Central memory CD8-positive, alpha-beta T cell (primary cell): ENCODE results near the gene ARID1B.
A peak's percentile ranks its signal among the peaks of the same experiment; 100 is the strongest.

Experiments
- ATAC-seq: fragments of 150-1000 bp; cut with Tn5 transposase; replicated peaks from 2 replicates; pipeline ENCODE4 v1.10.0; 2022; ENCODE audit warnings: mild to moderate bottlenecking, moderate FRiP score, moderate number of reproducible peaks; ENCODE audit not compliant: poor library complexity, severe bottlenecking; ENCODE audit errors: extremely low read depth
- DNase-seq, 2 donors: peaks; one replicate each; pipeline ENCODE4 v3.0.0; 2021; ENCODE audit warnings: low spot score in 2 of 2
- H3K27ac Mint-ChIP-seq: one replicate; pipeline ENCODE4 v1.8.0; 2022; ENCODE audit warnings: low read depth, mild to moderate bottlenecking, moderate library complexity, mixed read lengths
- H3K27me3 Mint-ChIP-seq: one replicate; pipeline ENCODE4 v1.8.0; 2022; ENCODE audit warnings: mixed read lengths
- H3K36me3 Mint-ChIP-seq: one replicate; pipeline ENCODE4 v1.8.0; 2022; ENCODE audit warnings: mild to moderate bottlenecking, moderate library complexity, mixed read lengths; ENCODE audit not compliant: insufficient read depth
- H3K4me1 Mint-ChIP-seq: one replicate; pipeline ENCODE4 v1.8.0; 2022; ENCODE audit warnings: mixed read lengths
- H3K4me3 Mint-ChIP-seq: one replicate; pipeline ENCODE4 v1.8.0; 2022; ENCODE audit warnings: mild to moderate bottlenecking, moderate library complexity, mixed read lengths
- H3K9me3 Mint-ChIP-seq: one replicate; pipeline ENCODE4 v1.8.0; 2022; ENCODE audit warnings: mixed read lengths

The ARID1B gene

DNA sequence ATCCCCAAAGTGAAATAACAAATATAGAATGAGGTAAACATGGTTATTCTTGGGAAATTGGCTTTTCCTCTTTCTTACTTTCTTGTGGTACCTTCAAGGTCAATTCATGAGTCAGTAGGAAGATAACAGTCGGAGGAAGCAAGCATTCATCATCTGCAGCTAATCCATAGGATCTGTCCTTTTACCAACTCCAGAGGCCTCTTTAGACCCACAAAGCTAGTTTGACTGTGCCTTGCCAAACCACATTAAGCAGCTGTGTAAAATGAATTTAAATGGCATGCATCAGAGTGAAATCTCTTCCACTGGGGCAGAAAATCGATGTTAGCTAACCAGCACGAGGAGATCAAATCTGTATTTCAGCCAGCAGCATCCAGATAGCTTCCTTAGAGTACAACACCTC is 374.8 kb downstream of the ARID1B start:
- H3K4me1 Mint-ChIP-seq, result peaks cover 6% of the 10 kb centered on the region
- ATAC-seq (no peak), DNase-seq (no peak)
- H3K36me3 Mint-ChIP-seq, result peaks cover 30% of the 10 kb centered on the region
- no peak overlapping the region for H3K4me3 Mint-ChIP-seq
- no peaks in the 10 kb centered on the region for H3K27me3 Mint-ChIP-seq
- no peaks in the 10 kb centered on the region for H3K9me3 Mint-ChIP-seq
- H3K27ac Mint-ChIP-seq, result no peak overlapping the region

DNA sequence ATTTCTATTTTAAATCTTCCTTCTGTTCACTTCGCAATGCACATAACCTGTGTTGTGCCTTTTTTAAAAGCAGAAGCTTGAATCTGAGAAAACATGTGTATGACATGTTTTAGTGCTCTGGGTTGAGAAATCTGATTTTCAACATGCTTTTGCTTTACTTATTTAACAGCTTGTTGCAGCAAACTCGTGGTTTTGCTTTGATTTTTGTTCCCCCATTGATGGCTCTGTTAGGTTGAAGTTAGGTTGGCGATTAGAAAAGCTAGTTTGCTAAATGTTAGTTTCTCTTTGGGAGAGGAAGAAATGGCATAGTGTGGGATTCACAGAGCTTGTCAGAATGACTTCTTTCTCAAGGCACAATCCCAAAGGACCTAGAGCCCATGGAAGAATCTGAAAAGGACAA is 375.4 kb downstream of the ARID1B start:
- Mint-ChIP-seq H3K27ac (no peak overlapping the region), H3K27me3 (no peaks in the 10 kb centered on the region), H3K36me3 (peaks cover 32% of the 10 kb centered on the region), H3K9me3 (no peaks in the 10 kb centered on the region), H3K4me3 (no peak overlapping the region), H3K4me1 (peaks cover 5% of the 10 kb centered on the region)
- DNase-seq (no peak), ATAC-seq (no peak)

GRCh38 chr6:157155804-157156203 is 378.6 kb downstream of the ARID1B start:
- no peaks in the 10 kb centered on the region for H3K27me3 Mint-ChIP-seq
- peaks cover 22% of the 10 kb centered on the region for H3K36me3 Mint-ChIP-seq
- no peak overlapping the region for H3K4me3 Mint-ChIP-seq
- H3K9me3 Mint-ChIP-seq, result no peaks in the 10 kb centered on the region
- no peak overlapping the region for H3K27ac Mint-ChIP-seq
- peaks cover 5% of the 10 kb centered on the region for H3K4me1 Mint-ChIP-seq
- ATAC-seq (no peak), DNase-seq (no peak)

DNA sequence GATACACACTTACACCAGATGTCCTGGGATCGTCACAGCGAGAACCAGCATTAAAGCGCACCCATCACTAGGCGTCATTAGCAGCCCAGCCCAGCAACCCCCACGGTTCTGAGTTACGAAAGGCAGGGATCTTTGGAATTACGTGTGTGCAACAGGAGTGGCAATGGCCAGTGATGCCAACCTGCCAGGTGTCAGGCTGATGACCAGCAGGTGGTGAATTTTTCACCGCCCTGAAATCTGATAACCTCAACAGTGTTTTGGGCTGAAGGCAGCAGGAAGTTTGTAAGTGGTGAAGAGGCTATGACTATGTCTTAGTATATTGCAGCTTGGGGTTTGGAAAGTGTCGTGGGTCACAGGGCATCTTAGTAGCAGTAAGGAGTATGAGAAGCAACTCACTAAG is 380.1 kb downstream of the ARID1B start:
- ATAC-seq (no peak), DNase-seq (no peak)
- Mint-ChIP-seq H3K27ac (no peak overlapping the region), H3K36me3 (peaks cover 16% of the 10 kb centered on the region), H3K4me1 (no peaks in the 10 kb centered on the region), H3K27me3 (no peaks in the 10 kb centered on the region), H3K9me3 (no peaks in the 10 kb centered on the region), H3K4me3 (no peak overlapping the region)

DNA sequence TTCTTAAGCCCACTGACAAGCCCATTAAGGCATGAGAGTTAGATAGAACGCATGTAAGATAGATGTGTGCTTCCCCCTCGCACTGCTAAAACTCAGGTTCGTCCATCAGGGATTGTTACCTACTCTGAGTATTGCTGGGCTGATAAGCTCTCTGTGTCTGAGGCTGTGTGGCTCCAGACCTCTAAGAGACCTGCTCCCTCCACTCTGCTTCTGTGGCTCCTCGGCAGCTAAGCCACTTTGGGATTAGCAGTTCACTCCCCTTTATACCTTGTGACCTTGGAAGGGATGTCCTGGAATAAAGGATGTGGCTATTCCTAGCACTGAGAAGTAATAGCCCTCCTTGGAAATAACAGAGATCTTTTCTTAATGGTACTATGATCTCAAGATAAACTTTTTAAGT is 381.3 kb downstream of the ARID1B start:
- Mint-ChIP-seq H3K4me1 (peaks cover 1% of the 10 kb centered on the region), H3K9me3 (no peaks in the 10 kb centered on the region), H3K27me3 (no peaks in the 10 kb centered on the region), H3K27ac (no peak overlapping the region), H3K36me3 (peaks cover 16% of the 10 kb centered on the region), H3K4me3 (no peak overlapping the region)
- ATAC-seq (no peak), DNase-seq (no peak)

- Mint-ChIP-seq H3K27me3 (no peaks in the 10 kb centered on the region), H3K9me3 (no peaks in the 10 kb centered on the region), H3K4me1 (peaks cover 5% of the 10 kb centered on the region), H3K27ac (no peak overlapping the region), H3K36me3 (peaks cover 15% of the 10 kb centered on the region), H3K4me3 (no peak overlapping the region)
- DNase-seq (no peak), ATAC-seq (no peak)
Measured at GRCh38 chr6:157158897-157159296, 381.7 kb downstream of the ARID1B start.

DNA sequence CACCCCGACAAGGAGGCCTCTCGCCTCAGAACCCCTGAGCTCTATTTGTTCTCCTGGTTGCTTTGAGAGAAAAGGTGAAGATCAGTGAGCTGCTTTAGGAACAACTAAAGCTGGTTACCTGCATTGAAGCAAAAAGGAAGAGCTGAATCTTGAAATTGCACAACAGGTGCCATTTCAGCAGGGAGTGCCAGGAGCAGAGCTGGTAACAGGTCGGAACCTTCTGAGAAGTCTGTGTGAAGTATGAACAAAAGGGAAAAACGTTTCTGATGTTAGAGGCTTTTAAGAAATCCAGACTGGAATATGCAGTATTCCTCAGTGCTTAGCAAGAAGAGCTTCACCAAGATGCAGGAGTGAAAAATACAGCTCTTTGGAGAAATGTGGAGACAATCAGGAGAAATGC is 382.2 kb downstream of the ARID1B start:
- no peak for ATAC-seq
- Mint-ChIP-seq H3K4me3 (no peak overlapping the region), H3K9me3 (no peaks in the 10 kb centered on the region), H3K27me3 (no peaks in the 10 kb centered on the region), H3K36me3 (peaks cover 12% of the 10 kb centered on the region), H3K27ac (no peak overlapping the region), H3K4me1 (peaks cover 5% of the 10 kb centered on the region)
- no peak for DNase-seq

- Mint-ChIP-seq H3K27me3 (no peaks in the 10 kb centered on the region), H3K9me3 (no peaks in the 10 kb centered on the region), H3K27ac (no peak overlapping the region), H3K4me1 (peaks cover 5% of the 10 kb centered on the region), H3K36me3 (peaks cover 5% of the 10 kb centered on the region), H3K4me3 (no peak overlapping the region)
- no peak for ATAC-seq
- no peak for DNase-seq
Measured at GRCh38 chr6:157161912-157162311, 384.7 kb downstream of the ARID1B start.

DNA sequence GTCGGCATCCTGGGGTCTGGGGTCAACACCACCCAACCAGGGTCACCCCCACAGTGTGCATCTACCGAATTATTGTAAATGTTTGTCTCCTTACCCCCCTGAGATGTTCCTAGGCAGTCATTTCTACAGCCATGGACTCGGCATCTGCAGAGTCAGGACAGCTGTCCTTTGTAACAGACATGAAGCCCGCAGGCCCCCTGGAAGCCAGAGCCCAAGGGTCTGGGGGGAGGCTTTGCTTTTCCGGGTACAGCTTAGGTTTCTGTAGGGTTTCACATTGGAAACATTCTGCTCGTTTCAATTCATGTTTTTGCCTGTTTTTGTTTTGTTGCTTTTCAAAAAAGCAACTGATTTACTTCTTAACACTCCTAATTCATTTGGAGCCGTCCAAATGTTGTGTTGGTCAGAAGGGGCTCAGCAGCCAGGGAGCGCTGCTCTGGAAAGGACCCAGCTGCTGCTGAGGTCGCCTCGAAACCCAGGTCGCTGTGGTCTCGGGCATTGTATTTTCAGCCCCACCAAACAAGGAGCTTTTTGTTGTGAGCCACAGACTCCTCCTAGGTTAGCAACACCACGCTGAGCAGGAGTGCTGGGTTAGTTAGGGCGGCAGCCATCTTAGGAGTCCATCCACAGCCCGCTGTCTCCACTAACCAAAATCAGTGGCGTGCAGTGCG is 385.7 kb downstream of the ARID1B start:
- H3K36me3 Mint-ChIP-seq, result peaks cover 4% of the 10 kb centered on the region
- H3K4me3 Mint-ChIP-seq, result no peak overlapping the region
- H3K4me1 Mint-ChIP-seq, result peaks cover 5% of the 10 kb centered on the region
- DNase-seq, result no peak
- no peaks in the 10 kb centered on the region for H3K27me3 Mint-ChIP-seq
- no peak overlapping the region for H3K27ac Mint-ChIP-seq
- ATAC-seq, result no peak
- no peaks in the 10 kb centered on the region for H3K9me3 Mint-ChIP-seq

GRCh38 chr6:157163434-157164159 is 386.4 kb downstream of the ARID1B start:
- no peak overlapping the region for H3K27ac Mint-ChIP-seq
- no peak overlapping the region for H3K4me3 Mint-ChIP-seq
- ATAC-seq (no peak), DNase-seq (no peak)
- no peaks in the 10 kb centered on the region for H3K27me3 Mint-ChIP-seq
- H3K9me3 Mint-ChIP-seq, result no peaks in the 10 kb centered on the region
- H3K36me3 Mint-ChIP-seq, result peaks cover 10% of the 10 kb centered on the region
- peaks cover 5% of the 10 kb centered on the region for H3K4me1 Mint-ChIP-seq

DNA sequence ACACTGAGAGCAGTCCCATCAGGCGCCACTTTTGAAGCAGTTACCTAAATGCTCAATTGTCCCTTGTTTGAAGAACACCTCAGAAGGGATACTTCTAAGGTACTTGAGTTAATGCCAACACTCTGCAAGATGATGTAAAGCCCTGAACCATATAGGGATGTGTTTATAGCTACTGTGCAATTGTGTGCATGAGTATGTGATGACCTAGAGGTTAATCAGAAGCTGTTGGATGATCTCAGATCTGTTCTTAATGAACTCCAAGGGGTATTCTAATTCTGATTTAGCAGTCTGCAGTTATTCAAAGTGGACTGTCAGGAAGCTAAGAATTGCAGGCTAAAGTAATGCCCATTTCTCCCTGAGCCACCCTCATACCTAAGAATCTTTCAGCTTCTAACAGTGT is 387.8 kb downstream of the ARID1B start:
- Mint-ChIP-seq H3K4me3 (no peak overlapping the region), H3K36me3 (peaks cover 13% of the 10 kb centered on the region), H3K9me3 (no peaks in the 10 kb centered on the region), H3K4me1 (peaks cover 5% of the 10 kb centered on the region), H3K27ac (no peak overlapping the region), H3K27me3 (no peaks in the 10 kb centered on the region)
- DNase-seq (no peak), ATAC-seq (no peak)

- peak overlapping the region; percentile 5 for H3K27ac Mint-ChIP-seq
- DNase-seq (no peak), ATAC-seq (no peak)
- H3K9me3 Mint-ChIP-seq, result no peaks in the 10 kb centered on the region
- no peak overlapping the region for H3K4me3 Mint-ChIP-seq
- H3K36me3 Mint-ChIP-seq, result peaks cover 16% of the 10 kb centered on the region
- H3K4me1 Mint-ChIP-seq, result peaks cover 5% of the 10 kb centered on the region
- H3K27me3 Mint-ChIP-seq, result no peaks in the 10 kb centered on the region
Measured at GRCh38 chr6:157166784-157167183, 389.6 kb downstream of the ARID1B start.

DNA sequence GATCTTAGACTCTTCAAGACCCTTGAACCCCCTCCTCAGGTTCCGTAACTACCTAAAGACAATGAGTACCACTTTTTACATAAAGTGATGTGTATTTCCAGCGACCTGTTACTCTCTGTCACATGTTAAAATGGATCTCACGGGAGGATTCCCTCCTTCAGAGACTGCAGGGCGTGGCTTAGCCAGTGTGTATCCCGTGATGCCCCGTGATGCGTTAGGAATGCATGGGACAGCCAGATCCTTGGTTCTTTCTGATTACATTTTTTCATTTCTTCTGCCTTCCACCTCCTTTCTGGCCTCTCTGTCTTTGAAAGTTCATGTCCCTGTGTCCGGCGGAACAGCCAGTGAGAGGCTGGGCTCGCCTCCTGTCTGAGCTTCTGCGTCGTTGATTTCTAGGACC is 390.7 kb downstream of the ARID1B start:
- H3K4me1 Mint-ChIP-seq, result peaks cover 8% of the 10 kb centered on the region

More for the DNA sequence above, 390.7 kb downstream of the ARID1B start:
- no peak for DNase-seq
- H3K27ac Mint-ChIP-seq, result no peak overlapping the region
- no peak overlapping the region for H3K4me3 Mint-ChIP-seq
- H3K27me3 Mint-ChIP-seq, result no peaks in the 10 kb centered on the region
- peaks cover 14% of the 10 kb centered on the region for H3K36me3 Mint-ChIP-seq
- ATAC-seq, result no peak
- no peaks in the 10 kb centered on the region for H3K9me3 Mint-ChIP-seq
